HEK293 (cell line): Measurements from ENCODE around the gene NDUFB10.

ENCODE experiments used
- GLIS1 ChIP-seq: fragments of 450-650 bp; formaldehyde crosslinking; IDR thresholded peaks from 2 replicates; pipeline ENCODE4 v1.5.1; 2016; ENCODE audit warnings: missing biosample characterization, missing genetic modification characterization
- HOXC10 ChIP-seq: sonication (generic); formaldehyde crosslinking; IDR thresholded peaks from 2 replicates; pipeline ENCODE4 v1.8.1; 2023; ENCODE audit warnings: mild to moderate bottlenecking, missing genetic modification reagents
- KLF1 ChIP-seq: fragments of 450-650 bp; formaldehyde crosslinking; IDR thresholded peaks from 2 replicates; pipeline ENCODE4 v1.5.1; 2016; ENCODE audit warnings: missing biosample characterization, missing genetic modification characterization
- KLF10 ChIP-seq: fragments of 450-650 bp; IDR thresholded peaks from 2 replicates; pipeline ENCODE4 v1.5.1; 2018; ENCODE audit warnings: missing biosample characterization, mild to moderate bottlenecking, missing genetic modification characterization
- PRDM1 ChIP-seq: fragments of 450-650 bp; formaldehyde crosslinking; IDR thresholded peaks from 2 replicates; pipeline ENCODE4; 2016; ENCODE audit warnings: missing biosample characterization, missing genetic modification characterization
- ZBTB21 ChIP-seq: fragments of 450-650 bp; formaldehyde crosslinking; IDR thresholded peaks from 2 replicates; pipeline ENCODE4 v1.5.1; 2017; ENCODE audit warnings: missing biosample characterization, missing genetic modification characterization
- ZFP41 ChIP-seq: fragments of 450-650 bp; formaldehyde crosslinking; IDR thresholded peaks from 2 replicates; pipeline ENCODE4 v1.5.1; 2016; ENCODE audit warnings: missing biosample characterization, missing genetic modification characterization, borderline replicate concordance
- ZIC2 ChIP-seq: fragments of 450-650 bp; formaldehyde crosslinking; IDR thresholded peaks from 2 replicates; pipeline ENCODE4 v1.5.1; 2016; ENCODE audit warnings: missing biosample characterization, missing genetic modification characterization
- ZNF121 ChIP-seq: fragments of 450-650 bp; formaldehyde crosslinking; IDR thresholded peaks from 2 replicates; pipeline ENCODE4 v1.5.1; 2016; ENCODE audit warnings: missing biosample characterization, missing genetic modification characterization
- ZNF133 ChIP-seq: fragments of 450-650 bp; formaldehyde crosslinking; IDR thresholded peaks from 2 replicates; pipeline ENCODE4 v1.5.1; 2016; ENCODE audit warnings: missing biosample characterization, missing genetic modification characterization
- ZNF140 ChIP-seq: fragments of 450-650 bp; formaldehyde crosslinking; IDR thresholded peaks from 2 replicates; pipeline ENCODE4 v1.5.1; 2016; ENCODE audit warnings: missing biosample characterization, missing genetic modification characterization
- ZNF175 ChIP-seq: fragments of 450-650 bp; formaldehyde crosslinking; IDR thresholded peaks from 2 replicates; pipeline ENCODE4 v1.5.1; 2016; ENCODE audit warnings: missing biosample characterization, missing genetic modification characterization
- ZNF211 ChIP-seq: fragments of 450-650 bp; formaldehyde crosslinking; IDR thresholded peaks from 2 replicates; pipeline ENCODE4 v1.5.1; 2016; ENCODE audit warnings: low read depth, missing biosample characterization, missing genetic modification characterization
- ZNF221 ChIP-seq: fragments of 450-650 bp; formaldehyde crosslinking; IDR thresholded peaks from 2 replicates; pipeline ENCODE4 v1.5.1; 2017; ENCODE audit warnings: missing biosample characterization, missing genetic modification characterization, borderline replicate concordance
- ZNF248 ChIP-seq: fragments of 450-650 bp; formaldehyde crosslinking; IDR thresholded peaks from 2 replicates; pipeline ENCODE4 v1.5.1; 2017; ENCODE audit warnings: missing biosample characterization, missing genetic modification characterization
- ZNF529 ChIP-seq: fragments of 450-650 bp; formaldehyde crosslinking; IDR thresholded peaks from 2 replicates; pipeline ENCODE4 v1.5.1; 2017; ENCODE audit warnings: missing genetic modification characterization, missing biosample characterization; ENCODE audit not compliant: insufficient replicate concordance
- ZNF558 ChIP-seq: fragments of 450-650 bp; formaldehyde crosslinking; IDR thresholded peaks from 2 replicates; pipeline ENCODE4 v1.5.1; 2016; ENCODE audit warnings: missing biosample characterization, missing genetic modification characterization
- ZNF707 ChIP-seq: fragments of 450-650 bp; formaldehyde crosslinking; IDR thresholded peaks from 2 replicates; pipeline ENCODE4 v1.5.1; 2016; ENCODE audit warnings: missing biosample characterization, missing genetic modification characterization
- TF ChIP-seq, protein P1 (sequence below): fragments of 450-650 bp; formaldehyde crosslinking; IDR thresholded peaks from 2 replicates; pipeline ENCODE4 v1.5.1; 2016; ENCODE audit warnings: missing biosample characterization, missing genetic modification characterization
- TF ChIP-seq, protein P2 (sequence below): fragments of 450-650 bp; formaldehyde crosslinking; IDR thresholded peaks from 2 replicates; pipeline ENCODE4 v1.5.1; 2016; ENCODE audit warnings: missing biosample characterization, missing genetic modification characterization, low read depth
- TF ChIP-seq, protein P3 (sequence below): fragments of 450-650 bp; formaldehyde crosslinking; IDR thresholded peaks from 2 replicates; pipeline ENCODE4 v1.5.1; 2016; ENCODE audit warnings: missing biosample characterization, missing genetic modification characterization
- TF ChIP-seq, protein P4 (sequence below): fragments of 450-650 bp; formaldehyde crosslinking; IDR thresholded peaks from 2 replicates; pipeline ENCODE4 v1.5.1; 2017; ENCODE audit warnings: missing biosample characterization, missing genetic modification characterization
- TF ChIP-seq, protein P5 (sequence below): fragments of 450-650 bp; formaldehyde crosslinking; IDR thresholded peaks from 2 replicates; pipeline ENCODE4 v1.5.1; 2017; ENCODE audit warnings: missing biosample characterization, missing genetic modification characterization
- TF ChIP-seq, protein P6 (sequence below): fragments of 450-650 bp; formaldehyde crosslinking; IDR thresholded peaks from 2 replicates; pipeline ENCODE4 v1.5.1; 2017; ENCODE audit warnings: missing biosample characterization, missing genetic modification characterization
- TF ChIP-seq, protein P7 (sequence below): fragments of 450-650 bp; formaldehyde crosslinking; IDR thresholded peaks from 2 replicates; pipeline ENCODE4 v1.5.1; 2016; ENCODE audit warnings: missing biosample characterization, missing genetic modification characterization

The NDUFB10 gene

DNA sequence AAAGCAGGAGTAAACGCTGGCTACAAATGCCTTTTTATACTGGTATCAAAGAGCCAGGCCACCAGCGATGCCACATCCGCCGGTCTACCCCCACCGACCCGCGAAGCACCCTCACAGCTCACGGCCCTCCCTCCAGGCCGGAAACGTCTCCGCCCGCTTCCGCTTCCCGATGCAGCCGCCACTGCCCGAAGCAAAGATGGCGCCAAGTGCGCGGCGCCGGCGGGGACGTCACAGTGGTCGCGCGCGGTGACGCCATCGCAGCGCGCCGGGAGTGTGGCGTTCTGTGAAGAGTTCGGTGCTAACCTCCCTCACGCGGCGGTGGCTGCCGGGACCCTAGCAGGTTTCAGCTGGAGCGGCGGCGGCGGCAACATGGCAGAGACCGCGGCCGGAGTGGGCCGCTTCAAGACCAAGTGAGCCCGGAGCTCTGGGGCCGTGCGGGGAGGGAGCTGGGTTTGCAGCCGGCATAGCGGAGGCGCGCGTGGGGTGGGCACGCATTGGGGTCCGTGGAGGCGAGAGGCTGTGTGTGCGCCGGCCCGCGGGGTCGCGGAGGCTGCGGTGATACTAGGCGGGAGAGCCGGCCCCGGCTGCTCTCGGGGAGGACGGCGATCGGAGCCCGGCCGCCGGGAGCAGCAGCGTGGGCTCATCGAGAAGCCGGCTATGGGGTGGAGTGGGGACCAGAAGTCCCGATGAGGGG lies 12.6 kb downstream of the NDUFB10 start, which contains the start of gene TBL3 (continued):
- TF ChIP-seq, protein P1, sequence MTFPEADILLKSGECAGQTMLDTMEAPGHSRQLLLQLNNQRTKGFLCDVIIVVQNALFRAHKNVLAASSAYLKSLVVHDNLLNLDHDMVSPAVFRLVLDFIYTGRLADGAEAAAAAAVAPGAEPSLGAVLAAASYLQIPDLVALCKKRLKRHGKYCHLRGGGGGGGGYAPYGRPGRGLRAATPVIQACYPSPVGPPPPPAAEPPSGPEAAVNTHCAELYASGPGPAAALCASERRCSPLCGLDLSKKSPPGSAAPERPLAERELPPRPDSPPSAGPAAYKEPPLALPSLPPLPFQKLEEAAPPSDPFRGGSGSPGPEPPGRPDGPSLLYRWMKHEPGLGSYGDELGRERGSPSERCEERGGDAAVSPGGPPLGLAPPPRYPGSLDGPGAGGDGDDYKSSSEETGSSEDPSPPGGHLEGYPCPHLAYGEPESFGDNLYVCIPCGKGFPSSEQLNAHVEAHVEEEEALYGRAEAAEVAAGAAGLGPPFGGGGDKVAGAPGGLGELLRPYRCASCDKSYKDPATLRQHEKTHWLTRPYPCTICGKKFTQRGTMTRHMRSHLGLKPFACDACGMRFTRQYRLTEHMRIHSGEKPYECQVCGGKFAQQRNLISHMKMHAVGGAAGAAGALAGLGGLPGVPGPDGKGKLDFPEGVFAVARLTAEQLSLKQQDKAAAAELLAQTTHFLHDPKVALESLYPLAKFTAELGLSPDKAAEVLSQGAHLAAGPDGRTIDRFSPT (tag by site-specific recombination), result peak; percentile 68
- TF ChIP-seq ZNF175 (tag by site-specific recombination) (no peak), ZNF529 (tag by site-specific recombination) (no peak), ZBTB21 (tag by site-specific recombination) (peak; percentile 98), ZNF211 (tag by site-specific recombination) (no peak), ZNF558 (tag by site-specific recombination) (no peak), KLF10 (tag by site-specific recombination) (peak; percentile 84), ZIC2 (0 out of 2 replicates have a peak, but pooled peaks have one; percentile 48), ZNF707 (tag by site-specific recombination) (no peak), ZFP41 (tag by site-specific recombination) (no peak), ZNF140 (tag by site-specific recombination) (no peak), ZNF121 (tag by site-specific recombination) (no peak), ZNF221 (tag by site-specific recombination) (no peak), HOXC10 (CRISPR knock-in tag) (0 out of 2 replicates have a peak, but pooled peaks have one; percentile 72), GLIS1 (peak; percentile 84), PRDM1 (no peak), ZNF248 (tag by site-specific recombination) (no peak), KLF1 (tag by site-specific recombination) (peak; percentile 94), ZNF133 (tag by site-specific recombination) (no peak)
- TF ChIP-seq, protein P2, sequence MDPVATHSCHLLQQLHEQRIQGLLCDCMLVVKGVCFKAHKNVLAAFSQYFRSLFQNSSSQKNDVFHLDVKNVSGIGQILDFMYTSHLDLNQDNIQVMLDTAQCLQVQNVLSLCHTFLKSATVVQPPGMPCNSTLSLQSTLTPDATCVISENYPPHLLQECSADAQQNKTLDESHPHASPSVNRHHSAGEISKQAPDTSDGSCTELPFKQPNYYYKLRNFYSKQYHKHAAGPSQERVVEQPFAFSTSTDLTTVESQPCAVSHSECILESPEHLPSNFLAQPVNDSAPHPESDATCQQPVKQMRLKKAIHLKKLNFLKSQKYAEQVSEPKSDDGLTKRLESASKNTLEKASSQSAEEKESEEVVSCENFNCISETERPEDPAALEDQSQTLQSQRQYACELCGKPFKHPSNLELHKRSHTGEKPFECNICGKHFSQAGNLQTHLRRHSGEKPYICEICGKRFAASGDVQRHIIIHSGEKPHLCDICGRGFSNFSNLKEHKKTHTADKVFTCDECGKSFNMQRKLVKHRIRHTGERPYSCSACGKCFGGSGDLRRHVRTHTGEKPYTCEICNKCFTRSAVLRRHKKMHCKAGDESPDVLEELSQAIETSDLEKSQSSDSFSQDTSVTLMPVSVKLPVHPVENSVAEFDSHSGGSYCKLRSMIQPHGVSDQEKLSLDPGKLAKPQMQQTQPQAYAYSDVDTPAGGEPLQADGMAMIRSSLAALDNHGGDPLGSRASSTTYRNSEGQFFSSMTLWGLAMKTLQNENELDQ (tag by site-specific recombination), result no peak
- TF ChIP-seq, protein P3, sequence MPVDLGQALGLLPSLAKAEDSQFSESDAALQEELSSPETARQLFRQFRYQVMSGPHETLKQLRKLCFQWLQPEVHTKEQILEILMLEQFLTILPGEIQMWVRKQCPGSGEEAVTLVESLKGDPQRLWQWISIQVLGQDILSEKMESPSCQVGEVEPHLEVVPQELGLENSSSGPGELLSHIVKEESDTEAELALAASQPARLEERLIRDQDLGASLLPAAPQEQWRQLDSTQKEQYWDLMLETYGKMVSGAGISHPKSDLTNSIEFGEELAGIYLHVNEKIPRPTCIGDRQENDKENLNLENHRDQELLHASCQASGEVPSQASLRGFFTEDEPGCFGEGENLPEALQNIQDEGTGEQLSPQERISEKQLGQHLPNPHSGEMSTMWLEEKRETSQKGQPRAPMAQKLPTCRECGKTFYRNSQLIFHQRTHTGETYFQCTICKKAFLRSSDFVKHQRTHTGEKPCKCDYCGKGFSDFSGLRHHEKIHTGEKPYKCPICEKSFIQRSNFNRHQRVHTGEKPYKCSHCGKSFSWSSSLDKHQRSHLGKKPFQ, result no peak; the same call in 1 of the 2 replicates
- TF ChIP-seq, protein P4, sequence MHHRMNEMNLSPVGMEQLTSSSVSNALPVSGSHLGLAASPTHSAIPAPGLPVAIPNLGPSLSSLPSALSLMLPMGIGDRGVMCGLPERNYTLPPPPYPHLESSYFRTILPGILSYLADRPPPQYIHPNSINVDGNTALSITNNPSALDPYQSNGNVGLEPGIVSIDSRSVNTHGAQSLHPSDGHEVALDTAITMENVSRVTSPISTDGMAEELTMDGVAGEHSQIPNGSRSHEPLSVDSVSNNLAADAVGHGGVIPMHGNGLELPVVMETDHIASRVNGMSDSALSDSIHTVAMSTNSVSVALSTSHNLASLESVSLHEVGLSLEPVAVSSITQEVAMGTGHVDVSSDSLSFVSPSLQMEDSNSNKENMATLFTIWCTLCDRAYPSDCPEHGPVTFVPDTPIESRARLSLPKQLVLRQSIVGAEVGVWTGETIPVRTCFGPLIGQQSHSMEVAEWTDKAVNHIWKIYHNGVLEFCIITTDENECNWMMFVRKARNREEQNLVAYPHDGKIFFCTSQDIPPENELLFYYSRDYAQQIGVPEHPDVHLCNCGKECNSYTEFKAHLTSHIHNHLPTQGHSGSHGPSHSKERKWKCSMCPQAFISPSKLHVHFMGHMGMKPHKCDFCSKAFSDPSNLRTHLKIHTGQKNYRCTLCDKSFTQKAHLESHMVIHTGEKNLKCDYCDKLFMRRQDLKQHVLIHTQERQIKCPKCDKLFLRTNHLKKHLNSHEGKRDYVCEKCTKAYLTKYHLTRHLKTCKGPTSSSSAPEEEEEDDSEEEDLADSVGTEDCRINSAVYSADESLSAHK, result no peak
- TF ChIP-seq, protein P5, sequence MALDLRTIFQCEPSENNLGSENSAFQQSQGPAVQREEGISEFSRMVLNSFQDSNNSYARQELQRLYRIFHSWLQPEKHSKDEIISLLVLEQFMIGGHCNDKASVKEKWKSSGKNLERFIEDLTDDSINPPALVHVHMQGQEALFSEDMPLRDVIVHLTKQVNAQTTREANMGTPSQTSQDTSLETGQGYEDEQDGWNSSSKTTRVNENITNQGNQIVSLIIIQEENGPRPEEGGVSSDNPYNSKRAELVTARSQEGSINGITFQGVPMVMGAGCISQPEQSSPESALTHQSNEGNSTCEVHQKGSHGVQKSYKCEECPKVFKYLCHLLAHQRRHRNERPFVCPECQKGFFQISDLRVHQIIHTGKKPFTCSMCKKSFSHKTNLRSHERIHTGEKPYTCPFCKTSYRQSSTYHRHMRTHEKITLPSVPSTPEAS (tag by site-specific recombination), result 0 out of 2 replicates have a peak, but pooled peaks have one; percentile 6
- TF ChIP-seq, protein P6, sequence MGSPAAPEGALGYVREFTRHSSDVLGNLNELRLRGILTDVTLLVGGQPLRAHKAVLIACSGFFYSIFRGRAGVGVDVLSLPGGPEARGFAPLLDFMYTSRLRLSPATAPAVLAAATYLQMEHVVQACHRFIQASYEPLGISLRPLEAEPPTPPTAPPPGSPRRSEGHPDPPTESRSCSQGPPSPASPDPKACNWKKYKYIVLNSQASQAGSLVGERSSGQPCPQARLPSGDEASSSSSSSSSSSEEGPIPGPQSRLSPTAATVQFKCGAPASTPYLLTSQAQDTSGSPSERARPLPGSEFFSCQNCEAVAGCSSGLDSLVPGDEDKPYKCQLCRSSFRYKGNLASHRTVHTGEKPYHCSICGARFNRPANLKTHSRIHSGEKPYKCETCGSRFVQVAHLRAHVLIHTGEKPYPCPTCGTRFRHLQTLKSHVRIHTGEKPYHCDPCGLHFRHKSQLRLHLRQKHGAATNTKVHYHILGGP, result peak; percentile 56; the same call in 1 of the 2 replicates
- TF ChIP-seq, protein P7, sequence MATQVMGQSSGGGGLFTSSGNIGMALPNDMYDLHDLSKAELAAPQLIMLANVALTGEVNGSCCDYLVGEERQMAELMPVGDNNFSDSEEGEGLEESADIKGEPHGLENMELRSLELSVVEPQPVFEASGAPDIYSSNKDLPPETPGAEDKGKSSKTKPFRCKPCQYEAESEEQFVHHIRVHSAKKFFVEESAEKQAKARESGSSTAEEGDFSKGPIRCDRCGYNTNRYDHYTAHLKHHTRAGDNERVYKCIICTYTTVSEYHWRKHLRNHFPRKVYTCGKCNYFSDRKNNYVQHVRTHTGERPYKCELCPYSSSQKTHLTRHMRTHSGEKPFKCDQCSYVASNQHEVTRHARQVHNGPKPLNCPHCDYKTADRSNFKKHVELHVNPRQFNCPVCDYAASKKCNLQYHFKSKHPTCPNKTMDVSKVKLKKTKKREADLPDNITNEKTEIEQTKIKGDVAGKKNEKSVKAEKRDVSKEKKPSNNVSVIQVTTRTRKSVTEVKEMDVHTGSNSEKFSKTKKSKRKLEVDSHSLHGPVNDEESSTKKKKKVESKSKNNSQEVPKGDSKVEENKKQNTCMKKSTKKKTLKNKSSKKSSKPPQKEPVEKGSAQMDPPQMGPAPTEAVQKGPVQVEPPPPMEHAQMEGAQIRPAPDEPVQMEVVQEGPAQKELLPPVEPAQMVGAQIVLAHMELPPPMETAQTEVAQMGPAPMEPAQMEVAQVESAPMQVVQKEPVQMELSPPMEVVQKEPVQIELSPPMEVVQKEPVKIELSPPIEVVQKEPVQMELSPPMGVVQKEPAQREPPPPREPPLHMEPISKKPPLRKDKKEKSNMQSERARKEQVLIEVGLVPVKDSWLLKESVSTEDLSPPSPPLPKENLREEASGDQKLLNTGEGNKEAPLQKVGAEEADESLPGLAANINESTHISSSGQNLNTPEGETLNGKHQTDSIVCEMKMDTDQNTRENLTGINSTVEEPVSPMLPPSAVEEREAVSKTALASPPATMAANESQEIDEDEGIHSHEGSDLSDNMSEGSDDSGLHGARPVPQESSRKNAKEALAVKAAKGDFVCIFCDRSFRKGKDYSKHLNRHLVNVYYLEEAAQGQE, result 0 out of 2 replicates have a peak, but pooled peaks have one; percentile 34
